Activated naive CD4-positive, alpha-beta T cell treated with anti-CD3 and anti-CD28 coated beads, Interleukin-2, amount 10 ng/mL, durations not matched to agents 7 days and 5 days (primary cell): ENCODE measurements around the gene PLEK2.
"Not testable (repeated sequence)": the region's sequence is repeated elsewhere in the genome, so short reads cannot be mapped to it uniquely, and the experiment has no call there.

Source experiments
- CTCF ChIA-PET: fragments of 350-600 bp; sonication (Branson Sonifier 250); formaldehyde crosslinking; loops from one replicate; lab custom pipeline; 2021; ENCODE audit warnings: antibody characterized with exemption; lab: Charles Lee
- DNase-seq: peaks from one replicate; pipeline ENCODE4 v3.0.0-alpha.2; 2020
- H3K27ac Mint-ChIP-seq: one replicate; pipeline ENCODE4 v1.8.0; 2021; ENCODE audit warnings: mild to moderate bottlenecking, moderate library complexity, mixed read lengths
- H3K27me3 Mint-ChIP-seq: one replicate; pipeline ENCODE4 v1.8.0; 2021; ENCODE audit warnings: mild to moderate bottlenecking, mixed read lengths
- H3K36me3 Mint-ChIP-seq: one replicate; pipeline ENCODE4 v1.8.0; 2021; ENCODE audit warnings: mixed read lengths
- H3K4me1 Mint-ChIP-seq: one replicate; pipeline ENCODE4 v1.8.0; 2021; ENCODE audit warnings: mixed read lengths
- H3K4me3 Mint-ChIP-seq: one replicate; pipeline ENCODE4 v1.8.0; 2021; ENCODE audit warnings: mild to moderate bottlenecking, moderate library complexity, mixed read lengths
- H3K9me3 Mint-ChIP-seq: one replicate; pipeline ENCODE4 v1.8.0; 2021; ENCODE audit warnings: mixed read lengths

PLEK2 gene

GRCh38 chr14:67421356-67422224 lies 9.6 kb upstream of the PLEK2 start:
- no peak overlapping the region for H3K4me3 Mint-ChIP-seq
- peaks cover 7% of the 10 kb centered on the region for H3K4me1 Mint-ChIP-seq
- no peaks in the 10 kb centered on the region for H3K9me3 Mint-ChIP-seq
- CTCF ChIA-PET = interaction anchor here (0.6 to 2.9 kb wide), 5 partner anchors 17 to 1079 kb away, joined by 3 to 15 read pairs (median 4); no protein-coding TSS in a partner anchor
- no peak for DNase-seq
- H3K27ac Mint-ChIP-seq = no peak overlapping the region
- no peaks in the 10 kb centered on the region for H3K36me3 Mint-ChIP-seq
- peaks cover 49% of the 10 kb centered on the region for H3K27me3 Mint-ChIP-seq

DNA sequence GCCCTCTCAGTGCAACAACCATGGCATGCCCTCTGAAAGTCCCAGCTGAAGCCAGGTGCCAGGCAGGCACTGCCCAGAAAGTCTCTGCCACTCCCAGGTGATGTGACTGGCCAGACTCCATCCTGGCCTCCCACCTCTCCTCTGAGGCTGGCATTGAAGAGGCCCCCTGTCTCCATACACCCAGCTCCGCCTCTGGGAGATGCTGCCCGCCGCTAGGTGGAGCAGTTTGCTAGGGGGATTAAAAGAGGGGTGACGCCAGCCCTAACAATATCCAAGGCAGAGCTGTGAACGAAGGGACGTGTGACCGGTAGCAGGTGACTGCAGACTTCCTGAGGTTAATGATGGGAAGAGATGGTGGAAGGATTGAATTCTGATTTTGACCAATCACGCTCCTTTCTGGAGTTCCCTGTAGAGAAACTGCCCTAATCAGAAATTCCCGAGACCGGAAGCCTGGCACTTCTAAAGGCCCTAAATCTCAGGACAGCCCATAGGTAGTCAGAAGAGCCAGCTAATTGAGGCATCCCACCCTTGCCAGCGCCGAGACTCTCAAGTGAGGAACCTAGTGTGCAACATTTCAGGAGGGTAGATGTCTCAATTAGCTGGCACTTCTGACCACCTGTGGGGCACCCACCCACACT lies 8.3 kb upstream of the PLEK2 start:
- H3K27me3 Mint-ChIP-seq = peaks cover 36% of the 10 kb centered on the region
- H3K9me3 Mint-ChIP-seq = no peaks in the 10 kb centered on the region
- H3K27ac Mint-ChIP-seq = no peak overlapping the region
- DNase-seq = peak; percentile 62
- H3K4me1 Mint-ChIP-seq = peaks cover 7% of the 10 kb centered on the region
- CTCF ChIA-PET = interaction anchor here (0.6 to 2.9 kb wide), 13 partner anchors 9 to 284 kb away, joined by 3 to 15 read pairs (median 4); partner anchors contain the start of gene PIGH
- no peak overlapping the region for H3K4me3 Mint-ChIP-seq
- H3K36me3 Mint-ChIP-seq = no peaks in the 10 kb centered on the region

DNA sequence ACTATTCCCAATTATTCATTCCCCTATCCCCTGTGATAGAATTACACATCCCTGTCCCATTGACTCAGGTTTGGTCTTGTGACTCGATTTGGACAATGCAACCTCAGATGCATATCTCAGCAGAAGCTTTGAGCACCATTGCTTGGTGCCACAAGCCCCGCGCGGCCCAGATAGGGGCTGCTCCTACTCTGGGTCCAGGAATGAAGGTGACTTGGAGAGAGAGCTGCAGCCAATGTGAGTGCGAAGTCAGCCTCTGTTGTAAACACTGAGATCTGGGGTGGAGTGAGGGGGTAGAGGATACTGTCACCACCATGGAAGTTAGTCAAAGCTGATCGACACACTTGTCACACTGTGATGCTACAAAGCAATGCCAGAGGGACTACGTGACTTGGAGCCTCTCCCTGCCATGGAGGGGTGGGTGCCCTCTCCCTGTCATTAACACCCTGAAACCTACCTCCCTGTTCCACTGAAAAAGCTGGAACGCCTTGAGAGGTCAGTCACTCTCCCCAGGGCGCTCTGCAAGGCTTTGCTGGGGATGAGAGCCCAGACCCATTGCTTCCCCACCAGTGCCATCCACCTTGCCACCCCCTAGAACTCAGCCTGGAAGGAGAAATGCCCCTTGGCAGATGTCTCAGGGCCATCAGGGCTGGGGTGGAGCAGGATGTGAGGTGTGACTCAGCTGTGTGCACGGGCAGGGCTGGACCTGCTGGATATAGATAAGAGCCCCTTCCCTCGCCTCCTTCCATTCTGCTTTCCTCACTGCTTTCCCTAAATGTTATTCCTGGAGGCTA lies 6.6 kb upstream of the PLEK2 start:
- no peak overlapping the region for H3K27ac Mint-ChIP-seq
- peaks cover 10% of the 10 kb centered on the region for H3K4me1 Mint-ChIP-seq
- H3K36me3 Mint-ChIP-seq = no peaks in the 10 kb centered on the region
- peaks cover 29% of the 10 kb centered on the region for H3K27me3 Mint-ChIP-seq
- no peak for DNase-seq
- H3K4me3 Mint-ChIP-seq = no peak overlapping the region
- H3K9me3 Mint-ChIP-seq = no peaks in the 10 kb centered on the region
- CTCF ChIA-PET = interaction anchor here (1.0 to 2.9 kb wide), 2 partner anchors 9 to 153 kb away, joined by 3 to 15 read pairs; no protein-coding TSS in a partner anchor

DNA sequence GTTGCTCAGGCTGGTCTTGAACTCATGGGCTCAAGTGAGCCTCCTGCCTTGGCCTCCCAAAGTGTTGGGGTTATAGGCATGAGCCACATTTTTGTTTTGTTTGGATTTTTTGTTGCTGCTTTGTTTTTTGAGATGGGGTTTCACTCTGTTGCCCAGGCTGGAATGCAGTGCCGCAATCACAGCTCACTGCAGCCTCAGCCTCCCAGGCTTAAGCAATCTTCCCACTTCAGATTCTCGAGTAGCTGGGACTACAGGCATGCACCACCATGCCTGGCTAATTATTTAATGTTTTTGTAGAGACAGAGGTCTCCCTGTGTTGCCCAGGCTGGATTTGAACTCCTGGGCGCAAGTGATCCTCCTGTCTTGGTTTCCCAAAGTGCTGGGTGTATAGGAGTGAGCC lies 5.7 kb upstream of the PLEK2 start:
- H3K4me1 Mint-ChIP-seq = peaks cover 5% of the 10 kb centered on the region
- CTCF ChIA-PET = interaction anchor here (1.0 to 6.3 kb wide), 2 partner anchors 10 kb away, joined by 3 to 31 read pairs; no protein-coding TSS in a partner anchor

GRCh38 chr14:67416810-67417209 lies 4.8 kb upstream of the PLEK2 start:
- peaks cover 11% of the 10 kb centered on the region for H3K4me1 Mint-ChIP-seq
- no peaks in the 10 kb centered on the region for H3K36me3 Mint-ChIP-seq
- H3K4me3 Mint-ChIP-seq = no peak overlapping the region
- CTCF ChIA-PET = interaction anchor here (1.5 to 6.3 kb wide), 2 partner anchors 11 to 154 kb away, joined by 4 to 31 read pairs; no protein-coding TSS in a partner anchor
- H3K9me3 Mint-ChIP-seq = no peaks in the 10 kb centered on the region
- no peak overlapping the region for H3K27ac Mint-ChIP-seq
- H3K27me3 Mint-ChIP-seq = peaks cover 36% of the 10 kb centered on the region
- no peak for DNase-seq

More for the DNA sequence above, 5.7 kb upstream of the PLEK2 start:
- Mint-ChIP-seq H3K4me3 (no peak overlapping the region), H3K9me3 (no peaks in the 10 kb centered on the region), H3K27ac (no peak overlapping the region), H3K27me3 (peaks cover 28% of the 10 kb centered on the region), H3K36me3 (no peaks in the 10 kb centered on the region)
- DNase-seq = no peak

- H3K4me1 Mint-ChIP-seq = peaks cover 13% of the 10 kb centered on the region
- peaks cover 38% of the 10 kb centered on the region for H3K27me3 Mint-ChIP-seq
Measured at GRCh38 chr14:67416085-67416484, 4.1 kb upstream of the PLEK2 start.

DNA sequence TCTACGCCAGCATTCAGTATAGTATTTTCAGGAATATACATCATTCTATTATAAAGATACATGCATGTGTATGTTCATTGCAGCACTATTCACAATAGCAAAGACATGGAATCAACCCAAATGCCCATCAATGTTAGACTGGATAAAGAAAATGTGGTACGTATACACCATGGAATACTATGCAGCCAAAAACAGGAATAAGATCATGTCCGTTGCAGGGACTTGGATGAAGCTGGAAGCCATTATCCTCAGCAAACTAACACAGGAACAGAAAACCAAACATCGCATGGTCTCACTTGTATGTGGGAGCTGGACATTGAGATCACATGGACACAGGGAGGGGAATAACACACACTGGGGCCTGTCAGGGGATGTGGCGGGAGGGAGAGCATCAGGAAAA lies 3.6 kb upstream of the PLEK2 start:
- not testable (repeated sequence) for DNase-seq, H3K27ac Mint-ChIP-seq, H3K4me3 Mint-ChIP-seq, H3K9me3 Mint-ChIP-seq, H3K36me3 Mint-ChIP-seq
- Mint-ChIP-seq H3K27me3 (peaks cover 43% of the 10 kb centered on the region), H3K4me1 (peaks cover 13% of the 10 kb centered on the region)
- CTCF ChIA-PET = interaction anchor here (1.5 to 6.3 kb wide), 3 partner anchors 10 to 155 kb away, joined by 4 to 31 read pairs (median 6); no protein-coding TSS in a partner anchor

More at GRCh38 chr14:67416085-67416484, 4.1 kb upstream of the PLEK2 start:
- no peak for DNase-seq
- Mint-ChIP-seq H3K36me3 (no peaks in the 10 kb centered on the region), H3K9me3 (no peaks in the 10 kb centered on the region), H3K27ac (no peak overlapping the region), H3K4me3 (no peak overlapping the region)
- CTCF ChIA-PET = interaction anchor here (1.5 to 6.3 kb wide), 2 partner anchors 11 to 155 kb away, joined by 4 to 31 read pairs; no protein-coding TSS in a partner anchor

DNA sequence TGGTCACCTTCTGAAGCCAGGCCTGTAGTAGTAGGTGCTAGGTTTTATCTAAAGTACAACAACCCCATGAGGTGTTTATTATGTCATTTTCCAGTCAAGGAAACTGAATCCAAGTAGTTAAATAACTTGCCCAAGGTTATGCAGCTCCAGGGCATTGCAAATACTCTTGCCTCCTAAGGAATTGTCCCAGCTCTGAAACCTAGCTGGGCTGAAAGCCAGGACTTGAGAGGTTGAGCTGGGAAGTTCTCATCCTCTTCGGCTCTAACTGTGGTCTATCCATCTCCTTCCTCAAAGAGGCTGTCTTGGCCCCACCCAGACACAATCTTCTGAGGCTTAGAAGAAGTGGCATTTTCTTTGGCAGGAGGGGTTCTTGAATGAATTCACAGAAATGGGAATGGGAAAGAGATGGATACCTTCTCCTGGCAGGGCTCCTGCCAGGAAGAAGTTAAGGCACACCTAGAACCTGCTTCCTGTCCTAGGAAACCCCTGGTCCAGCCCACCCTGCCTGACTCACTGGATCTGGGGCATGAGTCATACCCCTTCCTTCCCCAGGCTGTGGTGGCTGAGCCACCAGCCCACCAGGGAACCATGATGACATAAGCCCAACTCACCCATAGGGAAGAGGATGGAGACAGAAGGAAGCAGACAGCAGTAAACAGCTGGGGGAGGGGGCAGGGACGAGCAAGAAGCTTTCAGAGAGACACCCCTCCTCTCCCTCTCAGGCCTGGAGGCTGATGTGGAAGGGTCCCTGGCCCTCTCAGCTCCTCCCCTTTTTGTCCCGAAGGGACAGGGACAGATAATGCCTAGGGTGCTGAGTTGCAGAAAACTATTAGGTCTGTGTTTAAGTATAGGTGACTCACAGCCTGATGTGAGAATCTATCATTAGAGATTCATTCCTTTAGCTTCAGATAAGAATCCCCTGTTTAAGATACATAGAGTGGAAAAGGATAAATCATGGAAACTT lies 2.1 kb upstream of the PLEK2 start:
- CTCF ChIA-PET = interaction anchor here (0.9 to 6.3 kb wide), 3 partner anchors 11 to 52 kb away, joined by 3 to 31 read pairs (median 6); no protein-coding TSS in a partner anchor
- Mint-ChIP-seq H3K27ac (no peak overlapping the region), H3K4me3 (no peak overlapping the region), H3K9me3 (no peaks in the 10 kb centered on the region), H3K36me3 (no peaks in the 10 kb centered on the region), H3K27me3 (peaks cover 50% of the 10 kb centered on the region), H3K4me1 (peaks cover 13% of the 10 kb centered on the region)
- peak; percentile 31 for DNase-seq

DNA sequence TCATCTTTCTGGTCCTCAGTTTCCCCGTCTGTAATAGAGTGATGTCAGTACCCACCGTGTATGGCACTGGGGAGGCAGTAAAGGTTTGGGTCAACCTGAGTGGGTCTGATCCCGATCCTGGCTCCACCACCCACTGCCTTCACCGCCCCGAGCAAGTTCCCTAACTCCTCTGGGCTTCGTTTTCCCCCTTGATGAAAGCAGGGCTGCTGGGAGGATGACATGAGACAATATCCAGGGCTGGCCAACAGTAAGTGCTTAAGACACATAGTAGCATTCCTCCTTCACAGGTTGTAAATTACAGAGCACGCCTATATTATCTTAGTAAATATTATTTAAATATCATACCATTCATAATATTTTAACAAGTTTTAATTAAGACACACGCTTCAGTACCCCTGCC lies 595 bp downstream of the PLEK2 start:
- Mint-ChIP-seq H3K4me3 (no peak overlapping the region), H3K27ac (no peak overlapping the region), H3K27me3 (peaks cover 47% of the 10 kb centered on the region), H3K4me1 (peaks cover 13% of the 10 kb centered on the region), H3K36me3 (no peaks in the 10 kb centered on the region), H3K9me3 (no peaks in the 10 kb centered on the region)
- no peak for DNase-seq
- CTCF ChIA-PET = interaction anchor here (6.3 kb wide), 1 partner anchor 16 kb away, joined by 31 read pairs; no protein-coding TSS in a partner anchor

DNA sequence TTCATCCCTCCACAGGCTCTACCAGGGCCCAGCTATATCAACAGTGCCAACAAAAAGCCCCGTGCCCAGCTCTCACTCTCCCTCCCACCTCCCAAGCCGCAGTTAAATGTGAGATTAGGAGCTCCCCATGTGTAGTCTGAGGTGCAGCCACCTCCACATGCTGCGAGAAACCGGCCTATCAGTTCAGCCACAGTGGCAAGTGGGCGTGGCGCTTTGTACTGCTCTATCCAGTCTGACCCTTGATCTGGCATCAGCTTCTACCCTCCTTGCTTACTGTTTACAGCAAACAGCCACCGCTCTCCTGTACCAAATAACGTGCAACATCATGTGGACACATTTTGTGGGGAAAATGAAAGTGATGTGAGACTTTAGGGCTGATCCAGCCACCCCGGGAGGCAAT lies 1.7 kb downstream of the PLEK2 start:
- peaks cover 47% of the 10 kb centered on the region for H3K27me3 Mint-ChIP-seq
- no peak overlapping the region for H3K4me3 Mint-ChIP-seq
- DNase-seq = no peak
- no peak overlapping the region for H3K27ac Mint-ChIP-seq
- H3K36me3 Mint-ChIP-seq = no peaks in the 10 kb centered on the region
- H3K9me3 Mint-ChIP-seq = no peaks in the 10 kb centered on the region
- H3K4me1 Mint-ChIP-seq = peaks cover 13% of the 10 kb centered on the region
- CTCF ChIA-PET = interaction anchor here (0.6 to 0.8 kb wide), 2 partner anchors 16 to 107 kb away, joined by 3 read pairs; no protein-coding TSS in a partner anchor

GRCh38 chr14:67409461-67409860 lies 2.5 kb downstream of the PLEK2 start:
- H3K36me3 Mint-ChIP-seq = no peaks in the 10 kb centered on the region
- peaks cover 13% of the 10 kb centered on the region for H3K4me1 Mint-ChIP-seq
- CTCF ChIA-PET = no interaction called here
- no peaks in the 10 kb centered on the region for H3K9me3 Mint-ChIP-seq
- no peak overlapping the region for H3K27ac Mint-ChIP-seq
- H3K4me3 Mint-ChIP-seq = no peak overlapping the region
- peaks cover 47% of the 10 kb centered on the region for H3K27me3 Mint-ChIP-seq
- DNase-seq = no peak

DNA sequence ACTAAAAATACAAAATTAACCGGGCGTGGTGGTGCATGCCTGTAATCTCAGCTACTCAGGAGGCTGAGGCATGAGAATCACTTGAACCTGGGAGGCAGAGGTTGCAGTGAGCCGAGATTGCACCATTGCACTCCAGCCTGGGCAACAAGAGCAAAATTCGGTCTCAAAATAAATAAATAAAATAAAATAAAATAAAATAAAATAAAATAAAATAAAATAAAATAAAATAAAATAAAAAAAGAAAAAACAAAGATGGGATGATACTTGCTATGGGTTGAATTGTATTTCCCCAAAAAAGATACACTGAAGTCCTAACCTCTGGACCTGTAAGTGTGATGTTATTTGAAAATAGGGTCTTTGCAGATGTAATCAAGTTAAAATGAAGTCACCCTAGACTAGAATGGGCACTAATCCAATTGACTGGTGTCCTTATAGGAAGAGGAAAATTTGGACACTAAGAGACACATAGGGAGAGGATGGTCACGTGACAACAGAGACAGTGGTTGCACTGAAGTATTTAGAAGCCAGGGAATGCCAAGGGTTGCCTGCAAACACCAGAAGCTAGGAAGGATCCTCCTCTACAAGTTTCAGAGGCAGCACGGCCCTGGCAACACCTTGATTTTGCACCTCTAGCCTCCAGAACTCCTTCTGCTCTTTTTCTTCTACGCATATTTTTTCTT lies 3.7 kb downstream of the PLEK2 start:
- CTCF ChIA-PET, H3K9me3 Mint-ChIP-seq, DNase-seq, H3K36me3 Mint-ChIP-seq, H3K27ac Mint-ChIP-seq, H3K4me1 Mint-ChIP-seq, H3K4me3 Mint-ChIP-seq: not testable (repeated sequence)
- peaks cover 36% of the 10 kb centered on the region for H3K27me3 Mint-ChIP-seq
